22Rv1 (cell line): Measurements from ENCODE around the gene ABHD17C.

ENCODE experiments used
- H3K27ac ChIP-seq: fragments of 450-650 bp; 2 replicates; pipeline ENCODE4 v1.5.1; 2017
- CTCF ChIP-seq: fragments of 450-650 bp; IDR thresholded peaks from 2 replicates; pipeline ENCODE4 v1.5.1; 2017; ENCODE audit warnings: mild to moderate bottlenecking
- ZFX ChIP-seq: fragments of 450-650 bp; IDR thresholded peaks from 2 replicates; pipeline ENCODE4 v1.6.1; 2017; ENCODE audit warnings: antibody characterized with exemption, borderline replicate concordance

Gene ABHD17C

GRCh38 chr15:80742081-80742480 lies 47.0 kb downstream of the ABHD17C start:
- TF ChIP-seq CTCF (no peak), ZFX (no peak)
- H3K27ac ChIP-seq = peak overlapping the region; percentile 20

- peak overlapping the region; percentile 20 for H3K27ac ChIP-seq
- TF ChIP-seq CTCF (no peak), ZFX (no peak)
Observed at GRCh38 chr15:80743189-80743833, 48.2 kb downstream of the ABHD17C start.

GRCh38 chr15:80744415-80744814 lies 49.3 kb downstream of the ABHD17C start:
- no peak overlapping the region for H3K27ac ChIP-seq
- TF ChIP-seq CTCF = no peak
- no peak for TF ChIP-seq ZFX

DNA sequence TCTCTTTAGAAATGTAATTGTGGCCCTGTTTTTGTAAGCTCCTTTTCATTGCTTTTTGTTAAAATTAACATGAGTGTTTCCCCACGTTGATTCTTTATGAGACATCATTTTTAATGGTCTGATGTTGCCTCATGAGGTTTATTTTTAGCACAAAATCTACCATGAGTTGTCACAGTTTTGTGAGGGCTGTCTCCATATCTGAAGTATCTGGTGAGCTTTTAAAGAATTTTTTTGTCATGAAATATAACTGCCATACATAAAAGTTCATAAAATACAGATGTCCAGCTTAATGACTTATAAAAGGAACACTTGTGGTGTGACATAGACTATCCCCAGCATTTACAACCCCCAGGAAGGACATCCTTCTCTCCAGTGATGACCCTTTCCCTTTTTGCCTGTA lies 49.7 kb downstream of the ABHD17C start:
- TF ChIP-seq ZFX (no peak), CTCF (no peak)
- H3K27ac ChIP-seq = no peak overlapping the region

- no peak overlapping the region for H3K27ac ChIP-seq
- TF ChIP-seq CTCF (no peak), ZFX (no peak)
Observed at GRCh38 chr15:80745888-80746287, 50.8 kb downstream of the ABHD17C start.

DNA sequence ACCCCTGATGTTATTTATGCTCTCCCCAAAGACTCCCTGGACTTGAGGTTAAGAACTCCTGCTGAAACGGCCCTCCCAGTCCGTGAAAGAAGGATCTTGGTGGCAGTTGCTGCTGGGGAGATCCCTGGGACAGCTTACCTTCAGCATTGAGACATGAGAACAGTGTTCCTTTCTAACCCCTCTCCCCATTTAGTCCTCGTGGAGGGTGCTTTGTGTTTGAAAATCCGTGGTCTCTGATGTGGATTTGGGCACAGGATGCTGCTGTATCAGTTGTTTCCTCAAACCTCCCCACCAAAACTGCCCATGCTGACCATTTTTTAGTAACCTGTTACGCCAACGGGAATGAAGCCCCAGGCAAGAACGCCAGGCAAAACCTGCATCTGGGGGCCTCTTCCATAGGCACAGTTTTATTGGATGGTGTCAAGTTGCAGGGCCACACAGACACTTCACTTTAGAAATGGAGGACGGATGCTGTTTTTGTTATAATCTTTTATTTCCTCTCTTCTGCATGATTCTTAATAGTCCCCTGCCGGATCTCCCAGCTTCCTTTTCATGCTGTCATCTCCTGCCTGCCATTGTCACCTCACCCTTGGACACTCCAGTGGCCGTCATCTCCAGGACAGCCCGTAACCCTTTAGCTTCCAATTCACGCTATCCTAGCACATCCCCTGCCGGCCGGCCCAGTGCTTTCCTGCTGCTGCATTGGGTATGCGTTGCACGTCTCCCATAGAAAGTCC lies 52.4 kb downstream of the ABHD17C start:
- H3K27ac ChIP-seq = peak overlapping the region; percentile 79
- TF ChIP-seq CTCF (peak; percentile 36), ZFX (no peak)

GRCh38 chr15:80749589-80749988 lies 54.5 kb downstream of the ABHD17C start:
- H3K27ac ChIP-seq = peak overlapping the region; percentile 79
- TF ChIP-seq ZFX = no peak
- peak; percentile 28; the same call in 1 of the 2 replicates for TF ChIP-seq CTCF
